IPS DF 4.7 (cell line): ENCODE results near the gene FCHO1.
"Not testable (repeated sequence)": the region's sequence is repeated elsewhere in the genome, so short reads cannot be mapped to it uniquely, and the experiment has no call there.

Source experiments
- DNase-seq: peaks from one replicate; pipeline ENCODE4 v3.0.0-alpha.2; 2013; ENCODE audit warnings: low spot score; ENCODE audit errors: extremely low read depth

FCHO1 gene

GRCh38 chr19:17794731-17795494 is 43.6 kb downstream of the FCHO1 start, which contains the start of gene B3GNT3:
Gene B3GNT3, plus strand, starts transcription at chr19:17795138. Its CDS starts 12,670 bp downstream, at chr19:17807808.
- DNase-seq, result no peak

GRCh38 chr19:17795495-17795856 is 44.2 kb downstream of the FCHO1 start:
- DNase-seq, result no peak

GRCh38 chr19:17796013-17796837 is 44.9 kb downstream of the FCHO1 start:
- no peak for DNase-seq

- DNase-seq, result no peak
Measured at GRCh38 chr19:17796838-17797423, 45.7 kb downstream of the FCHO1 start.

- no peak for DNase-seq
Measured at GRCh38 chr19:17797424-17798201, 46.3 kb downstream of the FCHO1 start.

GRCh38 chr19:17798599-17798998 is 47.3 kb downstream of the FCHO1 start:
- DNase-seq, result not testable (repeated sequence)

GRCh38 chr19:17802137-17802858 is 51.0 kb downstream of the FCHO1 start:
- no peak for DNase-seq

GRCh38 chr19:17803264-17803896 is 52.1 kb downstream of the FCHO1 start:
- DNase-seq, result no peak

- DNase-seq, result no peak
Measured at GRCh38 chr19:17805427-17805826, 54.1 kb downstream of the FCHO1 start.

- DNase-seq, result no peak
Measured at GRCh38 chr19:17806945-17807344, 55.7 kb downstream of the FCHO1 start.

GRCh38 chr19:17807731-17808316 is 56.5 kb downstream of the FCHO1 start:
- no peak for DNase-seq

- no peak for DNase-seq
Measured at GRCh38 chr19:17811103-17811502, 59.8 kb downstream of the FCHO1 start.

- no peak for DNase-seq
Measured at GRCh38 chr19:17811681-17812080, 60.4 kb downstream of the FCHO1 start.

GRCh38 chr19:17812099-17812498 is 60.8 kb downstream of the FCHO1 start:
- no peak for DNase-seq

GRCh38 chr19:17817668-17818363 is 66.5 kb downstream of the FCHO1 start:
- no peak for DNase-seq

- no peak for DNase-seq
Measured at GRCh38 chr19:17821190-17821589, 69.9 kb downstream of the FCHO1 start, which contains the start of gene INSL3. Gene INSL3, minus strand, starts transcription at chr19:17821519. Its CDS starts 13 bp downstream, at chr19:17821506.

- no peak for DNase-seq
Measured at GRCh38 chr19:17824339-17824738, 73.1 kb downstream of the FCHO1 start.

GRCh38 chr19:17826508-17827056 is 75.3 kb downstream of the FCHO1 start:
- DNase-seq, result no peak
